Measurements from ENCODE around the gene ZNF793. TPM values are rescaled to one million over a fixed set of nuclear protein-coding genes. Genes with fewer than 3 reads are reported as not detected.

ZNF793 gene
- total RNA-seq, 1 experiment from 2014 or later, result 16.3 TPM

GRCh38 chr19:37564624-37565369 lies 58.1 kb downstream of the ZNF793 start:
- POLR2A ChIA-PET, result no interaction called here
- H3K9me3 Mint-ChIP-seq, result peaks cover 89% of the 10 kb centered on the region
- no peaks in the 10 kb centered on the region for H3K4me1 Mint-ChIP-seq
- H3K36me3 Mint-ChIP-seq, result peaks cover 91% of the 10 kb centered on the region
- ATAC-seq (no peak), DNase-seq (ENCODE audit: low spot score) (no peak)
- H3K27ac Mint-ChIP-seq, result no peak overlapping the region
- no peak for TF ChIP-seq EMX1 (CRISPR knock-in tag; IDR thresholded peaks at IDR 0.05)
- H3K4me3 Mint-ChIP-seq, result no peak overlapping the region
- peaks cover 7% of the 10 kb centered on the region; the same call in 1 of the 2 replicates for H3K27me3 Mint-ChIP-seq (ENCODE audit: low read depth)
- CTCF ChIA-PET, result no interaction called here

GRCh38 chr19:37565370-37565669 lies 58.6 kb downstream of the ZNF793 start:
- DNase-seq (ENCODE audit: low spot score) (no peak), ATAC-seq (no peak)
- peaks cover 94% of the 10 kb centered on the region for H3K9me3 Mint-ChIP-seq
- H3K4me1 Mint-ChIP-seq, result no peaks in the 10 kb centered on the region
- no peak overlapping the region for H3K27ac Mint-ChIP-seq
- peaks cover 7% of the 10 kb centered on the region; the same call in 1 of the 2 replicates for H3K27me3 Mint-ChIP-seq (ENCODE audit: low read depth)
- ChIA-PET CTCF (no interaction called here), POLR2A (no interaction called here)
- peaks cover 94% of the 10 kb centered on the region for H3K36me3 Mint-ChIP-seq
- TF ChIP-seq GABPB1 (CRISPR knock-in tag; IDR thresholded peaks at IDR 0.05) (no peak), ZNF512 (CRISPR knock-in tag; IDR thresholded peaks at IDR 0.05; ENCODE audit: borderline replicate concordance) (no peak), ERG (CRISPR knock-in tag; IDR thresholded peaks at IDR 0.05) (no peak), EMX1 (CRISPR knock-in tag; IDR thresholded peaks at IDR 0.05) (no peak), FOXJ3 (CRISPR knock-in tag; IDR thresholded peaks at IDR 0.05; ENCODE audit: borderline replicate concordance) (no peak), ZNF396 (CRISPR knock-in tag; IDR thresholded peaks at IDR 0.05; ENCODE audit: borderline replicate concordance) (no peak), TEAD1 (CRISPR knock-in tag; IDR thresholded peaks at IDR 0.05) (no peak)
- H3K4me3 Mint-ChIP-seq, result no peak overlapping the region

GRCh38 chr19:37572203-37572602 lies 65.5 kb downstream of the ZNF793 start:
- ChIA-PET CTCF (no interaction called here), POLR2A (no interaction called here)
- DNase-seq (ENCODE audit: low spot score) (no peak), ATAC-seq (no peak)
- no peak for TF ChIP-seq FOXP4 (CRISPR knock-in tag; IDR thresholded peaks at IDR 0.05)
- no peak for TF ChIP-seq CTCF (IDR thresholded peaks at IDR 0.05)
- no peak for TF ChIP-seq ZNF396 (CRISPR knock-in tag; IDR thresholded peaks at IDR 0.05; ENCODE audit: borderline replicate concordance)
- TF ChIP-seq ZNF317 (CRISPR knock-in tag; IDR thresholded peaks at IDR 0.05; ENCODE audit: borderline replicate concordance, low read depth), result no peak
- no peak for TF ChIP-seq ZNF532 (CRISPR knock-in tag; IDR thresholded peaks at IDR 0.05; ENCODE audit: borderline replicate concordance)
- TF ChIP-seq ZNF263 (CRISPR knock-in tag; IDR thresholded peaks at IDR 0.05; ENCODE audit: low read depth), result no peak
- no peak for TF ChIP-seq JUN (CRISPR knock-in tag; IDR thresholded peaks at IDR 0.05)
- no peak for TF ChIP-seq NR2C2 (CRISPR knock-in tag; IDR thresholded peaks at IDR 0.05)
- no peak for TF ChIP-seq ZBTB43 (CRISPR knock-in tag; IDR thresholded peaks at IDR 0.05)
- TF ChIP-seq TEAD4 (CRISPR knock-in tag; IDR thresholded peaks at IDR 0.05), result no peak
- no peak for TF ChIP-seq KAT7 (CRISPR knock-in tag; IDR thresholded peaks at IDR 0.05; ENCODE audit: borderline replicate concordance)
- no peaks in the 10 kb centered on the region for H3K27me3 Mint-ChIP-seq (ENCODE audit: low read depth)
- H3K36me3 Mint-ChIP-seq, result peaks cover 40% of the 10 kb centered on the region
- H3K27ac Mint-ChIP-seq, result no peak overlapping the region
- H3K4me3 Mint-ChIP-seq, result no peak overlapping the region
- H3K9me3 Mint-ChIP-seq, result peaks cover 39% of the 10 kb centered on the region
- no peaks in the 10 kb centered on the region for H3K4me1 Mint-ChIP-seq

Measured in WTC11 (cell line).